ENCODE measurements around the gene SYT10.

DNA sequence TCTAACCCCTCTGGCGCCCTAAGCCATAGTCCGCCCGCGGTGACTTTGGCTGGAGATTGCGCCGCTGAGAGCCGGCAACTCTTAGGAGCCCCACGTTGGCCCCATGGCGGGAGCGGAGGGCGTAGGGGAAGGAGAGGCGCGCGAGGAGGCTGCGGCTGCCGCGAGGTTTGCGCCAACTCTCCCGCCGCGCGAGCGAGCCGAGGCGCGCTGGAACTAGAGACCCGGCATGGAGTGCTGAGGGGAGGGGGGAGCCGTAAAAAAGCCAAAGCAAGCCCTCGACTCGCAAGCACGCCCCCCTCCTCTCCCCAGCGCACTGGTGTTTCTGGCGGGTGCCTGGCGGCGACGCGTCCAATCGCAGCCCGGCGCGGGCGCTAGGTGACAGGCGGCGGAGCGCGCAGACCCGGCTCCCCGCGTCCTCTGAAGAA lies at the start of gene SYT10:
- TF ChIP-seq, protein P1, sequence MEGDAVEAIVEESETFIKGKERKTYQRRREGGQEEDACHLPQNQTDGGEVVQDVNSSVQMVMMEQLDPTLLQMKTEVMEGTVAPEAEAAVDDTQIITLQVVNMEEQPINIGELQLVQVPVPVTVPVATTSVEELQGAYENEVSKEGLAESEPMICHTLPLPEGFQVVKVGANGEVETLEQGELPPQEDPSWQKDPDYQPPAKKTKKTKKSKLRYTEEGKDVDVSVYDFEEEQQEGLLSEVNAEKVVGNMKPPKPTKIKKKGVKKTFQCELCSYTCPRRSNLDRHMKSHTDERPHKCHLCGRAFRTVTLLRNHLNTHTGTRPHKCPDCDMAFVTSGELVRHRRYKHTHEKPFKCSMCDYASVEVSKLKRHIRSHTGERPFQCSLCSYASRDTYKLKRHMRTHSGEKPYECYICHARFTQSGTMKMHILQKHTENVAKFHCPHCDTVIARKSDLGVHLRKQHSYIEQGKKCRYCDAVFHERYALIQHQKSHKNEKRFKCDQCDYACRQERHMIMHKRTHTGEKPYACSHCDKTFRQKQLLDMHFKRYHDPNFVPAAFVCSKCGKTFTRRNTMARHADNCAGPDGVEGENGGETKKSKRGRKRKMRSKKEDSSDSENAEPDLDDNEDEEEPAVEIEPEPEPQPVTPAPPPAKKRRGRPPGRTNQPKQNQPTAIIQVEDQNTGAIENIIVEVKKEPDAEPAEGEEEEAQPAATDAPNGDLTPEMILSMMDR (conservative IDR thresholded peaks at IDR 0.05; ENCODE audit: low read depth, low read length), result no peak
- no peak for TF ChIP-seq EZH2 (IDR thresholded peaks at IDR 0.05; ENCODE audit: low read length, unreplicated experiment)
